ENCODE data around the gene KLRG1. TPM values are rescaled to one million over a fixed set of nuclear protein-coding genes. Genes with fewer than 3 reads are reported as not detected.
A peak's percentile ranks its signal among the peaks of the same experiment; 100 is the strongest.

The KLRG1 gene
- total and polyA plus RNA-seq, 3 experiments from 2014 or later: 11.5 to 364 (median 12.3) TPM

GRCh38 chr12:8957561-8957960 is 31.8 kb upstream of the KLRG1 start:
- no peaks in the 10 kb centered on the region for H3K27me3 Mint-ChIP-seq
- DNase-seq: no peak
- Histone ChIP-seq H3K9me3 (ENCODE audit: low read length) (no peaks in the 10 kb centered on the region), H3K4me1 (ENCODE audit: insufficient read depth, low read length) (peaks cover 96% of the 10 kb centered on the region), H3K27ac (ENCODE audit: low read depth, low read length) (no peak overlapping the region), H3K4me3 (ENCODE audit: low read length) (no peak overlapping the region), H3K36me3 (ENCODE audit: insufficient read depth, low read length) (no peaks in the 10 kb centered on the region), H3K27me3 (ENCODE audit: insufficient read depth, low read length, poor library complexity, severe bottlenecking) (no peaks in the 10 kb centered on the region)
- H3K9me3 Mint-ChIP-seq: peaks cover 0 to 3% (median 2%) of the 10 kb centered on the region in 5 donors
- H3K4me1 Mint-ChIP-seq: peaks cover 86 to 93% (median 88%) of the 10 kb centered on the region in 3 donors
- ChIA-PET POLR2A (no interaction called here), CTCF (no interaction called here)
- peak overlapping the region; percentile 69 to 98 (median 90) for H3K27ac Mint-ChIP-seq
- H3K36me3 Mint-ChIP-seq: peaks cover 4 to 13% (median 4%) of the 10 kb centered on the region in 3 donors
- H3K4me3 Mint-ChIP-seq: peak overlapping the region in 4 of 7 donors; percentile 19 to 56 (median 48)

DNA sequence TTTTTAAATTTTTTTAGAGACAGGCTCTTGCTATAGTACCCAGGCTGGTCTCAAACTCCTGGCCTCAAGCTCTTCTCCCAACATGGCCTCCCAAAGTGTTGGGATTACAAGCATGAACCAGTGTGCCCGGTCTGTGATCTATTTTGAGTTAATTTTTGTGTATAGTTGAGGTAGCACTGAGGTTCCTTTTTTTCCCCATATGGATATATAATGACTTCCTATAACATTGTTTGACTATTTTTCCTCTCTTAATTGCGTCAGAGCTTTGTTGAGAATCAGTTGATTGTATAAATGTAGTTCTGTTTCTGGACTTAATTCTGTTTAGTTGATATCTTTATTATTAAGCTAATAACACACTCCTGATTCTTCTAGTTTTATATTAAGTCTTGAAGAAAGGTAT is 31.3 kb upstream of the KLRG1 start:
- CTCF ChIA-PET: no interaction called here
- no peak for DNase-seq
- Mint-ChIP-seq H3K4me3 (peak overlapping the region in 1 of 7 donors; percentile 15), H3K36me3 (peaks cover 4 to 18% (median 6%) of the 10 kb centered on the region in 3 donors), H3K27ac (peak overlapping the region in 7 of 8 donors; percentile 46 to 77 (median 71)), H3K4me1 (peaks cover 83 to 93% (median 86%) of the 10 kb centered on the region in 3 donors), H3K27me3 (no peaks in the 10 kb centered on the region), H3K9me3 (peaks cover 0 to 2% (median 2%) of the 10 kb centered on the region in 5 donors)
- Histone ChIP-seq H3K9me3 (ENCODE audit: low read length) (no peaks in the 10 kb centered on the region), H3K4me1 (ENCODE audit: insufficient read depth, low read length) (peaks cover 95% of the 10 kb centered on the region), H3K27me3 (ENCODE audit: insufficient read depth, low read length, poor library complexity, severe bottlenecking) (no peaks in the 10 kb centered on the region), H3K36me3 (ENCODE audit: insufficient read depth, low read length) (no peaks in the 10 kb centered on the region), H3K4me3 (ENCODE audit: low read length) (no peak overlapping the region), H3K27ac (ENCODE audit: low read depth, low read length) (no peak overlapping the region)
- POLR2A ChIA-PET: no interaction called here

GRCh38 chr12:8960176-8960575 is 29.2 kb upstream of the KLRG1 start:
- CTCF ChIA-PET: interaction anchor here (1.0 to 4.1 kb wide), 3 partner anchors 10 to 303 kb away, joined by 3 to 34 read pairs (median 6); partner anchors contain the start of gene M6PR

GRCh38 chr12:8968761-8969160 is 20.6 kb upstream of the KLRG1 start:
- peaks cover 16% of the 10 kb centered on the region for H3K9me3 ChIP-seq (ENCODE audit: low read length)
- H3K27me3 Mint-ChIP-seq: no peaks in the 10 kb centered on the region
- H3K27me3 ChIP-seq (ENCODE audit: insufficient read depth, low read length, poor library complexity, severe bottlenecking): no peaks in the 10 kb centered on the region
- ChIA-PET CTCF (no interaction called here), POLR2A (no interaction called here)
- H3K4me1 Mint-ChIP-seq: peaks cover 18 to 20% (median 20%) of the 10 kb centered on the region in 3 donors
- peaks cover 14 to 42% (median 14%) of the 10 kb centered on the region in 3 donors for H3K36me3 Mint-ChIP-seq
- no peak overlapping the region for H3K27ac ChIP-seq (ENCODE audit: low read depth, low read length)
- H3K4me3 ChIP-seq (ENCODE audit: low read length): no peak overlapping the region
- H3K27ac Mint-ChIP-seq: peak overlapping the region in 1 of 8 donors; percentile 6
- H3K9me3 Mint-ChIP-seq: peaks cover 15 to 39% (median 23%) of the 10 kb centered on the region in 5 donors
- H3K4me1 ChIP-seq (ENCODE audit: insufficient read depth, low read length): no peaks in the 10 kb centered on the region
- no peaks in the 10 kb centered on the region for H3K36me3 ChIP-seq (ENCODE audit: insufficient read depth, low read length)
- no peak overlapping the region for H3K4me3 Mint-ChIP-seq
- DNase-seq: no peak

More at GRCh38 chr12:8960176-8960575, 29.2 kb upstream of the KLRG1 start:
- no peaks in the 10 kb centered on the region for H3K36me3 ChIP-seq (ENCODE audit: insufficient read depth, low read length)
- H3K27ac ChIP-seq (ENCODE audit: low read depth, low read length): no peak overlapping the region
- no peaks in the 10 kb centered on the region for H3K9me3 ChIP-seq (ENCODE audit: low read length)
- peaks cover 0 to 10% (median 5%) of the 10 kb centered on the region in 5 donors for H3K9me3 Mint-ChIP-seq
- H3K27me3 Mint-ChIP-seq: no peaks in the 10 kb centered on the region
- peaks cover 73 to 80% (median 73%) of the 10 kb centered on the region in 3 donors for H3K4me1 Mint-ChIP-seq
- H3K4me3 Mint-ChIP-seq: peak overlapping the region in 6 of 7 donors; percentile 13 to 88 (median 44)
- peak in 2 of 5 donors; percentile 25 to 50 for DNase-seq
- POLR2A ChIA-PET: interaction anchor here (2.9 kb wide), 1 partner anchor 10 kb away, joined by 11 read pairs; the partner anchor contains the start of gene M6PR
- H3K27me3 ChIP-seq (ENCODE audit: insufficient read depth, low read length, poor library complexity, severe bottlenecking): no peaks in the 10 kb centered on the region
- H3K4me1 ChIP-seq (ENCODE audit: insufficient read depth, low read length): peaks cover 74% of the 10 kb centered on the region
- peak overlapping the region; percentile 20 for H3K4me3 ChIP-seq (ENCODE audit: low read length)
- peaks cover 10 to 33% (median 12%) of the 10 kb centered on the region in 3 donors for H3K36me3 Mint-ChIP-seq
- H3K27ac Mint-ChIP-seq: peak overlapping the region; percentile 68 to 92 (median 80)

DNA sequence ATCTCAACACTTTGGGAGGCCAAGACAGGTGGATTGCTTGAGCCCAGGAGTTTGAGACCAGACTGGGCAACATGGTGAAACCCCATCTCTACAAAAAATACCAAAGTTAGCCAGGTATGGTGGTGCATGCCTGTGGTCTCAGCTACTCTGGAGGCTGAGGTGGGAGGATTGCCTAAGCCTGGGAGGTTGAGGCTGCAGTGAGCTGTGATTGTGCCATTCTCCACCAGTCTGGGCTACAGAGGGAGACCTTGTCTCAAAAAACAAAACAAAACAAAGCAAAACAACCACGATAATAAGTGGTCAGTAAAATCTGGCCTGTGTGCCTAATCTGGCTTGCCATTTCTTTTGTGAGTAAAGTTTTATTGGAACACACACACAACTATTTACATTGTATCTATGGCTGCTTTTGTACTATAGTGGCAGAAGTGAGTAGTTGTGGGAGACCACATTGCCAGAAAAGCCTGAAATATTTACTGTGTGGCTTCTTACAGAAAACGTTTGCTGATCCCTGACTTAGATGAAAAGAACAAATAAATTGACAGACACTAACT is 19.4 kb upstream of the KLRG1 start:
- H3K27ac ChIP-seq (ENCODE audit: low read depth, low read length): no peak overlapping the region
- CTCF ChIA-PET: no interaction called here
- Mint-ChIP-seq H3K4me1 (peaks cover 11 to 20% (median 12%) of the 10 kb centered on the region in 3 donors), H3K27me3 (no peaks in the 10 kb centered on the region), H3K4me3 (no peak overlapping the region), H3K27ac (peak overlapping the region in 7 of 8 donors; percentile 5 to 81 (median 32)), H3K9me3 (peaks cover 15 to 39% (median 24%) of the 10 kb centered on the region in 5 donors), H3K36me3 (peaks cover 9 to 36% (median 13%) of the 10 kb centered on the region in 3 donors)
- no peaks in the 10 kb centered on the region for H3K27me3 ChIP-seq (ENCODE audit: insufficient read depth, low read length, poor library complexity, severe bottlenecking)
- H3K36me3 ChIP-seq (ENCODE audit: insufficient read depth, low read length): no peaks in the 10 kb centered on the region
- H3K9me3 ChIP-seq (ENCODE audit: low read length): peaks cover 16% of the 10 kb centered on the region
- no peak for DNase-seq
- no peaks in the 10 kb centered on the region for H3K4me1 ChIP-seq (ENCODE audit: insufficient read depth, low read length)
- POLR2A ChIA-PET: no interaction called here
- H3K4me3 ChIP-seq (ENCODE audit: low read length): no peak overlapping the region

DNA sequence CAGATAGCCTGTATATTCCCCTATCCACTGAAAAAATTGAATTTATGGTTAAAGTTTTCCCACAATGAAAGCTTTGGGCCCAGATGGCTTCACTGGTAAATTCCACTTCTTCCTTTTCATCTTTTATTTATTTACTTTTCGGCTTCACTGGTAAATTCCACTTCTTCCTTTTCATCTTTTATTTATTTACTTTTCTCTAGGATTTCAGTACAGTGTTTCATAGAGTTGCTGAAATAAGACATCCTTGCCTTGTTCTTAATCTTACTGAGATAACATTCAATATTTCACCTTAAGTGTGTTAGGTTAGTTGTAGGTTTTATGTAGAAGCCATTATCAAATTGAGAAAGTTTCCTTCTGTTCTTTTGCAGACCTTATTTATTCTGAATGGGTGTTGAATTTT is 18.9 kb upstream of the KLRG1 start:
- no peaks in the 10 kb centered on the region for H3K27me3 ChIP-seq (ENCODE audit: insufficient read depth, low read length, poor library complexity, severe bottlenecking)
- no peak overlapping the region for H3K27ac ChIP-seq (ENCODE audit: low read depth, low read length)
- H3K27ac Mint-ChIP-seq: peak overlapping the region; percentile 6 to 81 (median 44)
- DNase-seq: no peak
- H3K27me3 Mint-ChIP-seq: no peaks in the 10 kb centered on the region
- ChIA-PET POLR2A (interaction anchor here (1.2 kb wide), 1 partner anchor 9 kb away, joined by 3 read pairs; no protein-coding TSS in a partner anchor), CTCF (no interaction called here)
- H3K4me1 ChIP-seq (ENCODE audit: insufficient read depth, low read length): no peaks in the 10 kb centered on the region
- H3K9me3 Mint-ChIP-seq: peaks cover 15 to 41% (median 24%) of the 10 kb centered on the region in 5 donors
- peak overlapping the region in 1 of 7 donors; percentile 12 for H3K4me3 Mint-ChIP-seq
- H3K9me3 ChIP-seq (ENCODE audit: low read length): peaks cover 16% of the 10 kb centered on the region
- no peak overlapping the region for H3K4me3 ChIP-seq (ENCODE audit: low read length)
- H3K36me3 Mint-ChIP-seq: peaks cover 10 to 36% (median 13%) of the 10 kb centered on the region in 3 donors
- H3K4me1 Mint-ChIP-seq: peaks cover 12 to 21% (median 12%) of the 10 kb centered on the region in 3 donors
- no peaks in the 10 kb centered on the region for H3K36me3 ChIP-seq (ENCODE audit: insufficient read depth, low read length)

DNA sequence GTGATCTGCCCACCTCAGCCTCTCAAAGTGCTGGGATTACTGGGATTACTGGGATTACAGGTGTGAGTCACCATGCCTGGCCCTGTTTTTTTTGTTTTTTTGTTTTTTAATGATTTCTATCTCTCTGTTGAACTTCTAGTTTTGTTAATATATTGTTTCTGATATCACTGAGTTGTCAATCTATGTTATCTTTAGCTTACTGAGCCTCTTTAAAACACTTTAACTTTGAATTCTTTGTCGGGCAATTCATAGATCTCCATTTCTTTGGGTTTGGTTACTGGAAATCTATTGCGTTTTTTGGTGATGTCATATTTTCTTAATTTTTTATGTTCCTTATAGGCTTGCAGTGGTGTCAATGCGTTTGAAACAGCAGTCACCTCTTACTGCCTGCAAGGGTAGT is 9.2 kb upstream of the KLRG1 start:
- no peaks in the 10 kb centered on the region for H3K36me3 ChIP-seq (ENCODE audit: insufficient read depth, low read length)
- ChIA-PET CTCF (no interaction called here), POLR2A (no interaction called here)
- H3K4me3 ChIP-seq (ENCODE audit: low read length): no peak overlapping the region
- Mint-ChIP-seq H3K4me3 (no peak overlapping the region), H3K27ac (peak overlapping the region in 1 of 8 donors; percentile 93), H3K4me1 (peaks cover 18 to 37% (median 19%) of the 10 kb centered on the region in 3 donors), H3K9me3 (peaks cover 14 to 36% (median 27%) of the 10 kb centered on the region in 5 donors), H3K27me3 (no peaks in the 10 kb centered on the region), H3K36me3 (peaks cover 15 to 41% (median 17%) of the 10 kb centered on the region in 3 donors)
- no peak for DNase-seq
- H3K4me1 ChIP-seq (ENCODE audit: insufficient read depth, low read length): peaks cover 1% of the 10 kb centered on the region
- no peak overlapping the region for H3K27ac ChIP-seq (ENCODE audit: low read depth, low read length)
- no peaks in the 10 kb centered on the region for H3K9me3 ChIP-seq (ENCODE audit: low read length)
- H3K27me3 ChIP-seq (ENCODE audit: insufficient read depth, low read length, poor library complexity, severe bottlenecking): no peaks in the 10 kb centered on the region

- ChIA-PET CTCF (no interaction called here), POLR2A (no interaction called here)
- Mint-ChIP-seq H3K27ac (peak overlapping the region; percentile 31 to 90 (median 70)), H3K9me3 (peaks cover 0 to 8% (median 4%) of the 10 kb centered on the region in 5 donors), H3K4me3 (peak overlapping the region in 5 of 7 donors; percentile 7 to 37 (median 32)), H3K4me1 (peaks cover 57 to 63% (median 61%) of the 10 kb centered on the region in 3 donors), H3K36me3 (peaks cover 3 to 25% (median 3%) of the 10 kb centered on the region in 3 donors), H3K27me3 (no peaks in the 10 kb centered on the region)
- Histone ChIP-seq H3K27me3 (ENCODE audit: insufficient read depth, low read length, poor library complexity, severe bottlenecking) (no peaks in the 10 kb centered on the region), H3K4me1 (ENCODE audit: insufficient read depth, low read length) (peaks cover 53% of the 10 kb centered on the region), H3K9me3 (ENCODE audit: low read length) (no peaks in the 10 kb centered on the region), H3K4me3 (ENCODE audit: low read length) (no peak overlapping the region), H3K36me3 (ENCODE audit: insufficient read depth, low read length) (no peaks in the 10 kb centered on the region), H3K27ac (ENCODE audit: low read depth, low read length) (no peak overlapping the region)
- no peak for DNase-seq
Observed at GRCh38 chr12:8985213-8985754, 4.1 kb upstream of the KLRG1 start.
